IMR-90 (cell line): ENCODE measurements around the gene UBN1.

Source experiments
- BHLHE40 ChIP-seq: fragments of 150-350 bp; IDR thresholded peaks from 2 replicates; pipeline ENCODE4 v1.6.1; 2016; ENCODE audit warnings: mild to moderate bottlenecking, low read depth, low read length
- POLR2A ChIP-seq: IDR thresholded peaks from 2 replicates; pipeline ENCODE4 v1.6.1; 2012; ENCODE audit warnings: mild to moderate bottlenecking, low read depth, low read length
- RFX5 ChIP-seq: IDR thresholded peaks from 2 replicates; pipeline ENCODE4 v1.8.0; 2012; ENCODE audit warnings: low read depth, mild to moderate bottlenecking, low read length, moderate library complexity
- TF ChIP-seq, protein P1 (sequence below): conservative IDR thresholded peaks from 2 replicates; pipeline ENCODE4 v1.5.1; 2012; ENCODE audit warnings: mild to moderate bottlenecking, low read depth, low read length, improper control_type of control experiment
- TF ChIP-seq, protein P2 (sequence below): fragments of 150-350 bp; IDR thresholded peaks from 2 replicates; pipeline ENCODE4 v1.6.1; 2017; ENCODE audit warnings: mild to moderate bottlenecking, antibody characterized with exemption, low read length, low read depth

DNA sequence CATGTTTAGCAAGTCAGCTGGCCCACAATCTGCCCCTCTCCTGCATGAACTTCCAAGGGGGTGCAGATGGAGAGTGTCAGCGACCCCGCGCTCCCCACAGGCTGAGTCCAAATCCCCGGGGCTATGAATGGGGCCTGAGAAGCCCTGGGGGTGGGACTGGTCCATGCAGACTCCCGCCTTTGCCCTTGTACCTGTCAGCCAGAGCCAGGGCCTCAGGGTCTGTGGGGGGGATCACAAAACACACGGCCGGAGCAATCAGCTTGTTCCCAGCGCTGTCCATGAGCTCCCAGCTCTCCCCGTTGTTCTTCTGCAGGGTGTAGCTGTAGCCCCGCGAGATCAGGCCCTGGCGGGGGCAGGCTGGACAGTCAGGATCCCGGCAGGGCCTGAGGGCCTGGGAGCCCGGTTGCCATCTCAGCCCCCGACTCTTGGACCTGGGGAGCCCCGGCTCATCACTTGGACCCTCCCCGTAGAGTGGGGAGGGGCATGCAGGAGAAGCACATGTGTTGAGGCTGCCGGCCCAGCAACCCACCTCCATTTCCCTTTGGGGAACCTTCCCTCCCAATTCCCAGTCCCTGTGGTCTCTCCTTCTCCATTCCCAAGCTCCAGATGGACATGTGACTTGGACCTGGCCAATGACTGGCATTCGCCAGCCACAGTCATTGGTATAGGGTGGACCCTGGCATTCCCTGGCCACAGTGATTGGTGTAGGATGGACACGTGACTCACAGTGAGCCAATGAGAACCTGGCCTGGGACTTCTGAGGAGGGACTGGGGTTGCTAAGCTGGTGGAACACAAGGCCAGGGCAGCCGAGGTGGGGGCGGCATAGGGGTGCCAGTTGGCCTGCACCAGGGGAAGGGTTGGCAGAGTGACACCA lies 47.2 kb downstream of the UBN1 start:
- TF ChIP-seq, protein P1, sequence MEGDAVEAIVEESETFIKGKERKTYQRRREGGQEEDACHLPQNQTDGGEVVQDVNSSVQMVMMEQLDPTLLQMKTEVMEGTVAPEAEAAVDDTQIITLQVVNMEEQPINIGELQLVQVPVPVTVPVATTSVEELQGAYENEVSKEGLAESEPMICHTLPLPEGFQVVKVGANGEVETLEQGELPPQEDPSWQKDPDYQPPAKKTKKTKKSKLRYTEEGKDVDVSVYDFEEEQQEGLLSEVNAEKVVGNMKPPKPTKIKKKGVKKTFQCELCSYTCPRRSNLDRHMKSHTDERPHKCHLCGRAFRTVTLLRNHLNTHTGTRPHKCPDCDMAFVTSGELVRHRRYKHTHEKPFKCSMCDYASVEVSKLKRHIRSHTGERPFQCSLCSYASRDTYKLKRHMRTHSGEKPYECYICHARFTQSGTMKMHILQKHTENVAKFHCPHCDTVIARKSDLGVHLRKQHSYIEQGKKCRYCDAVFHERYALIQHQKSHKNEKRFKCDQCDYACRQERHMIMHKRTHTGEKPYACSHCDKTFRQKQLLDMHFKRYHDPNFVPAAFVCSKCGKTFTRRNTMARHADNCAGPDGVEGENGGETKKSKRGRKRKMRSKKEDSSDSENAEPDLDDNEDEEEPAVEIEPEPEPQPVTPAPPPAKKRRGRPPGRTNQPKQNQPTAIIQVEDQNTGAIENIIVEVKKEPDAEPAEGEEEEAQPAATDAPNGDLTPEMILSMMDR, result no peak
- TF ChIP-seq POLR2A, result no peak
- TF ChIP-seq RFX5, result no peak
- no peak for TF ChIP-seq BHLHE40
- TF ChIP-seq, protein P2, sequence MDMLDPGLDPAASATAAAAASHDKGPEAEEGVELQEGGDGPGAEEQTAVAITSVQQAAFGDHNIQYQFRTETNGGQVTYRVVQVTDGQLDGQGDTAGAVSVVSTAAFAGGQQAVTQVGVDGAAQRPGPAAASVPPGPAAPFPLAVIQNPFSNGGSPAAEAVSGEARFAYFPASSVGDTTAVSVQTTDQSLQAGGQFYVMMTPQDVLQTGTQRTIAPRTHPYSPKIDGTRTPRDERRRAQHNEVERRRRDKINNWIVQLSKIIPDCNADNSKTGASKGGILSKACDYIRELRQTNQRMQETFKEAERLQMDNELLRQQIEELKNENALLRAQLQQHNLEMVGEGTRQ, result peak; percentile 79
